ENCODE data around the gene KDR.

KDR gene

GRCh38 chr4:55154933-55155332 lies 29.5 kb upstream of the KDR start:
- H3K36me3 ChIP-seq (ENCODE audit: control insufficient read depth in 1 of 2, insufficient read depth in 2 of 2, low read length in 2 of 2), result no peaks in the 10 kb centered on the region
- H3K9ac ChIP-seq (ENCODE audit: low read depth in 1 of 2, low read length in 2 of 2), result no peak overlapping the region
- H3K4me1 ChIP-seq (ENCODE audit: control insufficient read depth in 1 of 2, insufficient read depth in 2 of 2, low read length in 2 of 2), result no peaks in the 10 kb centered on the region
- H3K27ac ChIP-seq (ENCODE audit: low read depth, low read length), result no peak overlapping the region
- H3K27me3 ChIP-seq (ENCODE audit: control insufficient read depth in 1 of 2, insufficient read depth in 2 of 2, low read length in 2 of 2), result peaks cover 0 to 6% of the 10 kb centered on the region in 2 donors
- H3K4me3 ChIP-seq (ENCODE audit: low read depth in 1 of 2, low read length in 2 of 2), result no peak overlapping the region
- no peaks in the 10 kb centered on the region for H3K9me3 ChIP-seq (ENCODE audit: control insufficient read depth in 1 of 2, low read length in 2 of 2)

DNA sequence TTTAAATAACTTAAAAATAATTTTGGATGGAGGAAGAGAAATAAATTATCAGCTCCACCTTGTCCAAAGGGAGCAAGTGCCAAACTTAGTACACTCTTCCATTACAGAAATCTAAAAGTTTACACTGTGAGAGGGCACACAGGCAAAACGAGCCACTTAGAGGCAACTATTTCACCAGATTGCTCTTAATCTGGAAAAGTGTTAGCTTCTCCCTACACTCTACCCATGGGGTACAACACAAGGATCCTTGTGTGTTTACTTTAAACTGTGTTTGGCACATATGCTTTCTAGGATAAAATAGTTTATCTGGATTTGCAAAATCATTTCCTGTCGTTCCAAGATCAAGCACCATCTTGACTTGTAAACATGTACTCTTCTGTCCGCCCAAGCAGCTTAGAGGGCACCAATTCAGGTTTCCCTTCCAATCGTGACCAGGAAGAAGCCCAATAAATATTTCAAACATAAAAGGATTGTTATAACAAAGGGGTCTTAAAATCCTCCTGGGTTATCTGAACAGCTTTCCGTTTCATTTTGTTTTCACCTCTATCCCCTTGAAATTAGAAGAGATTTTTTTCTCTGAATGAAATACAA lies 29.0 kb upstream of the KDR start:
- H3K27ac ChIP-seq (ENCODE audit: low read depth, low read length), result no peak overlapping the region
- H3K9me3 ChIP-seq (ENCODE audit: control insufficient read depth in 1 of 2, low read length in 2 of 2), result no peaks in the 10 kb centered on the region
- no peaks in the 10 kb centered on the region for H3K36me3 ChIP-seq (ENCODE audit: control insufficient read depth in 1 of 2, insufficient read depth in 2 of 2, low read length in 2 of 2)
- H3K4me3 ChIP-seq (ENCODE audit: low read depth in 1 of 2, low read length in 2 of 2), result no peak overlapping the region
- H3K9ac ChIP-seq (ENCODE audit: low read depth in 1 of 2, low read length in 2 of 2), result no peak overlapping the region
- H3K4me1 ChIP-seq (ENCODE audit: control insufficient read depth in 1 of 2, insufficient read depth in 2 of 2, low read length in 2 of 2), result no peaks in the 10 kb centered on the region
- H3K27me3 ChIP-seq (ENCODE audit: control insufficient read depth in 1 of 2, insufficient read depth in 2 of 2, low read length in 2 of 2), result peaks cover 0 to 6% of the 10 kb centered on the region in 2 donors

DNA sequence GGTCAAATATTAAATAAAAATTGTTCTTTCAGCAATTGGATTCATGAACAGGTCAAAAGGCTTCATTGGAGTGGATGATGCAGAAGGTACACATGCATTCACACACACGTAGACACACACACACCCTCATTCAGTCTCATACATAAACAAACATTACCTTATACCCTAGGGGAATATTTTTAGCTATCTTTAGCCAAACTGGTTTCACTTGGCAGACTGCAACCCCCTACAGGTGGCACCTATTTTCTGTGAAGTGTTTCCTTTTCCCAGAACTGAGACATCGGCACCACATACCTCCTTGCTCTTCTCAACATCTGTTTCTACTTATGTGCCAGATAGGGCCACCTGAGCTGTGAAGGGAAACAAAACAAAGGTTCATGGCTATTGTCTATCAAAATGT lies 18.5 kb upstream of the KDR start:
- Histone ChIP-seq H3K9me3 (ENCODE audit: control insufficient read depth in 1 of 2, low read length in 2 of 2) (no peaks in the 10 kb centered on the region), H3K4me1 (ENCODE audit: control insufficient read depth in 1 of 2, insufficient read depth in 2 of 2, low read length in 2 of 2) (no peaks in the 10 kb centered on the region), H3K4me3 (ENCODE audit: low read depth in 1 of 2, low read length in 2 of 2) (no peak overlapping the region), H3K36me3 (ENCODE audit: control insufficient read depth in 1 of 2, insufficient read depth in 2 of 2, low read length in 2 of 2) (no peaks in the 10 kb centered on the region), H3K27ac (ENCODE audit: low read depth, low read length) (no peak overlapping the region), H3K9ac (ENCODE audit: low read depth in 1 of 2, low read length in 2 of 2) (no peak overlapping the region), H3K27me3 (ENCODE audit: control insufficient read depth in 1 of 2, insufficient read depth in 2 of 2, low read length in 2 of 2) (no peaks in the 10 kb centered on the region)

GRCh38 chr4:55138367-55138766 lies 13.0 kb upstream of the KDR start:
- H3K36me3 ChIP-seq (ENCODE audit: control insufficient read depth in 1 of 2, insufficient read depth in 2 of 2, low read length in 2 of 2), result no peaks in the 10 kb centered on the region
- no peak overlapping the region for H3K9ac ChIP-seq (ENCODE audit: low read depth in 1 of 2, low read length in 2 of 2)
- no peaks in the 10 kb centered on the region for H3K27me3 ChIP-seq (ENCODE audit: control insufficient read depth in 1 of 2, insufficient read depth in 2 of 2, low read length in 2 of 2)
- H3K4me1 ChIP-seq (ENCODE audit: control insufficient read depth in 1 of 2, insufficient read depth in 2 of 2, low read length in 2 of 2), result no peaks in the 10 kb centered on the region
- H3K4me3 ChIP-seq (ENCODE audit: low read depth in 1 of 2, low read length in 2 of 2), result no peak overlapping the region
- H3K27ac ChIP-seq (ENCODE audit: low read depth, low read length), result no peak overlapping the region
- no peaks in the 10 kb centered on the region for H3K9me3 ChIP-seq (ENCODE audit: control insufficient read depth in 1 of 2, low read length in 2 of 2)

- H3K27ac ChIP-seq (ENCODE audit: low read depth, low read length), result no peak overlapping the region
- H3K4me3 ChIP-seq (ENCODE audit: low read depth in 1 of 2, low read length in 2 of 2), result no peak overlapping the region
- no peaks in the 10 kb centered on the region for H3K36me3 ChIP-seq (ENCODE audit: control insufficient read depth in 1 of 2, insufficient read depth in 2 of 2, low read length in 2 of 2)
- H3K4me1 ChIP-seq (ENCODE audit: control insufficient read depth in 1 of 2, insufficient read depth in 2 of 2, low read length in 2 of 2), result no peaks in the 10 kb centered on the region
- H3K9me3 ChIP-seq (ENCODE audit: control insufficient read depth in 1 of 2, low read length in 2 of 2), result no peaks in the 10 kb centered on the region
- no peaks in the 10 kb centered on the region for H3K27me3 ChIP-seq (ENCODE audit: control insufficient read depth in 1 of 2, insufficient read depth in 2 of 2, low read length in 2 of 2)
- H3K9ac ChIP-seq (ENCODE audit: low read depth in 1 of 2, low read length in 2 of 2), result no peak overlapping the region
These were observed 11.2 kb upstream of the KDR start for GRCh38 chr4:55136634-55137033.

- no peak overlapping the region for H3K4me3 ChIP-seq (ENCODE audit: low read depth in 1 of 2, low read length in 2 of 2)
- H3K27me3 ChIP-seq (ENCODE audit: control insufficient read depth in 1 of 2, insufficient read depth in 2 of 2, low read length in 2 of 2), result no peaks in the 10 kb centered on the region
- no peaks in the 10 kb centered on the region for H3K9me3 ChIP-seq (ENCODE audit: control insufficient read depth in 1 of 2, low read length in 2 of 2)
- H3K27ac ChIP-seq (ENCODE audit: low read depth, low read length), result no peak overlapping the region
- H3K9ac ChIP-seq (ENCODE audit: low read depth in 1 of 2, low read length in 2 of 2), result no peak overlapping the region
- no peaks in the 10 kb centered on the region for H3K4me1 ChIP-seq (ENCODE audit: control insufficient read depth in 1 of 2, insufficient read depth in 2 of 2, low read length in 2 of 2)
- no peaks in the 10 kb centered on the region for H3K36me3 ChIP-seq (ENCODE audit: control insufficient read depth in 1 of 2, insufficient read depth in 2 of 2, low read length in 2 of 2)
These were observed 8.6 kb upstream of the KDR start for GRCh38 chr4:55133951-55134350.

- Histone ChIP-seq H3K4me3 (ENCODE audit: low read depth in 1 of 2, low read length in 2 of 2) (no peak overlapping the region), H3K4me1 (ENCODE audit: control insufficient read depth in 1 of 2, insufficient read depth in 2 of 2, low read length in 2 of 2) (no peaks in the 10 kb centered on the region), H3K27me3 (ENCODE audit: control insufficient read depth in 1 of 2, insufficient read depth in 2 of 2, low read length in 2 of 2) (no peaks in the 10 kb centered on the region), H3K9me3 (ENCODE audit: control insufficient read depth in 1 of 2, low read length in 2 of 2) (no peaks in the 10 kb centered on the region), H3K36me3 (ENCODE audit: control insufficient read depth in 1 of 2, insufficient read depth in 2 of 2, low read length in 2 of 2) (no peaks in the 10 kb centered on the region), H3K27ac (ENCODE audit: low read depth, low read length) (no peak overlapping the region), H3K9ac (ENCODE audit: low read depth in 1 of 2, low read length in 2 of 2) (no peak overlapping the region)
These were observed 7.4 kb upstream of the KDR start for GRCh38 chr4:55132775-55133174.

DNA sequence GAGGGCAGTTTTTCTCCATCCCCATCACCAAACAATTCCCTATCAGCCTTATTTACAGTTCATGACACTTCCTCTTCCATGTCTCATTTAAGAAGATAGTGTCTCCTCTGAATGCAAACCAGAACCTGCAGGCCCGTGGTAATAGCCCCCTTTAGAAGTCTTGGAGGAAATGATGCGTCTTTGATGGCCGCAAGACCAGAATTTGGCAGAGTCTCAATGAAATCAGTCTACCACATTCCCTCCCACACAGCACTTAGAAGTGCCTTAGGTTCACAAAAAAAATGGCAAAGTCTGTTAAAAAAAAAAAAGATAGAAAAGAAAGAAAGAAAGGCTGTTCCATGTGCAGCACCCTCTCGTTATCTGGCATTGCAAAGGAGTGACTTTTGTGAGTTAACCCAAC lies 2.1 kb upstream of the KDR start:
- Histone ChIP-seq H3K27me3 (ENCODE audit: control insufficient read depth in 1 of 2, insufficient read depth in 2 of 2, low read length in 2 of 2) (peaks cover 3 to 10% of the 10 kb centered on the region in 2 donors), H3K4me3 (ENCODE audit: low read depth in 1 of 2, low read length in 2 of 2) (no peak overlapping the region), H3K4me1 (ENCODE audit: control insufficient read depth in 1 of 2, insufficient read depth in 2 of 2, low read length in 2 of 2) (no peaks in the 10 kb centered on the region), H3K9me3 (ENCODE audit: control insufficient read depth in 1 of 2, low read length in 2 of 2) (no peaks in the 10 kb centered on the region), H3K36me3 (ENCODE audit: control insufficient read depth in 1 of 2, insufficient read depth in 2 of 2, low read length in 2 of 2) (no peaks in the 10 kb centered on the region), H3K9ac (ENCODE audit: low read depth in 1 of 2, low read length in 2 of 2) (no peak overlapping the region), H3K27ac (ENCODE audit: low read depth, low read length) (no peak overlapping the region)

DNA sequence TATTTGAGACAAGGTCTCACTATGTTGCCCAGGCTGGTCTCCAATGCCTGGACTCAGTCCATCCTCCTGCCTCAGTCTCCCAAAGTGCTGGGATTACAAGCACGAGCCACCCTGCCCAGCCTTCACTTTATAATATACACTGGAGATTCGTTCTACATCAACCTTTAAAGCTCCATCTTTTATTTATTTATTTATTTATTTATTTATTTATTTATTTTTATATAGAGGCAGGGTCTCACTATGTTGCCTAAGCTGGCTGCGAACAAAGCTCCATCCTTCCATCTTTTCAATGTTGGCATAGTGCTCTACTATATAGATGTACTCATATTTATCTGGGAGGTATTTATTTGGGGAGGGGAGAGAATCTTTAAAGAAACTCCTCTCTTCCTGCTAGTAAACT lies 1.7 kb upstream of the KDR start:
- H3K9ac ChIP-seq (ENCODE audit: low read depth in 1 of 2, low read length in 2 of 2), result no peak overlapping the region
- H3K27ac ChIP-seq (ENCODE audit: low read depth, low read length), result no peak overlapping the region
- H3K4me1 ChIP-seq (ENCODE audit: control insufficient read depth in 1 of 2, insufficient read depth in 2 of 2, low read length in 2 of 2), result no peaks in the 10 kb centered on the region
- no peak overlapping the region for H3K4me3 ChIP-seq (ENCODE audit: low read depth in 1 of 2, low read length in 2 of 2)
- no peaks in the 10 kb centered on the region for H3K9me3 ChIP-seq (ENCODE audit: control insufficient read depth in 1 of 2, low read length in 2 of 2)
- H3K27me3 ChIP-seq (ENCODE audit: control insufficient read depth in 1 of 2, insufficient read depth in 2 of 2, low read length in 2 of 2), result peaks cover 3 to 10% of the 10 kb centered on the region in 2 donors
- no peaks in the 10 kb centered on the region for H3K36me3 ChIP-seq (ENCODE audit: control insufficient read depth in 1 of 2, insufficient read depth in 2 of 2, low read length in 2 of 2)

DNA sequence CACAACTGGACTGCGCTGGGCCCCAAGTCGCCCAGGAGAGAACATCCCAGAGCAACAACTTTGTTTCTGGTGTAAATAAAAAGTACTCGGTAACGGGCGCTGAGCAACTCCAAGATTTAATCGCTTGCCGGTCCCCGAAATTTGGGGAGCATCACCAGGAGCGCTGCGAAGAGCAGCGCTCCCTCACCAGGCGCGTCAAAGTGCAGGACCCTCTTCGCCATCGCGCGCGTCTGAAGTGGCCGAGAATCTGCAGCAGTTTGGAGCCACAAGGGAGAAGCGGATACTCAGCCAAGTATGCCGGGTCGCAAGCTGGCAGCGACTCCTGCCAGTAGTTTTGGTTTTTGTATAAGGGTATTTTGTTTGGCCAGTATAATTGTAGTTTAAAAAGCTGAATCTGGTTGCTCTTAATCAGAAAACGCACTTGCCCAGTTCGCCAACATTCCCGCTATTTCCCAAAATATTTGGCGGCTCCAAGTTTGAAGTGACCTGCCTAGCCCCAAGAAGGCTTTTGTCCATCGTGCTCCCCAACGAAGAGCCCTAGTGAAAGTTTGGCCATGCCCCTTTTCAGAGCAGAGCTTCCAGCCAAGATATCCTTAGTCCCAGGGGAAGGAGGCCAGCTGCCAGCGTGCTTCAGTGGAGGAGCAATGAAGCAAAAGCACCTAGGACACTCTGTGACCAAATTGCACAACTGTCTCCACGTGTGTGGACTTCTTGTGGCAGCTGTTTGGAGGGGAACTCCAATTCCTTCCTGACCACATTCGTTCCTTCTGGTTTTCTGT lies 557 bp upstream of the KDR start:
- no peak overlapping the region for H3K9ac ChIP-seq (ENCODE audit: low read depth in 1 of 2, low read length in 2 of 2)
- no peaks in the 10 kb centered on the region for H3K9me3 ChIP-seq (ENCODE audit: control insufficient read depth in 1 of 2, low read length in 2 of 2)
- peak overlapping the region in 1 of 2 donors; percentile 21 for H3K4me3 ChIP-seq (ENCODE audit: low read depth in 1 of 2, low read length in 2 of 2)
- H3K27ac ChIP-seq (ENCODE audit: low read depth, low read length), result no peak overlapping the region
- no peaks in the 10 kb centered on the region for H3K4me1 ChIP-seq (ENCODE audit: control insufficient read depth in 1 of 2, insufficient read depth in 2 of 2, low read length in 2 of 2)
- H3K27me3 ChIP-seq (ENCODE audit: control insufficient read depth in 1 of 2, insufficient read depth in 2 of 2, low read length in 2 of 2), result peaks cover 3 to 10% of the 10 kb centered on the region in 2 donors
- no peaks in the 10 kb centered on the region for H3K36me3 ChIP-seq (ENCODE audit: control insufficient read depth in 1 of 2, insufficient read depth in 2 of 2, low read length in 2 of 2)

Data from duodenal mucosa (tissue), 2 donors.